HG03432 (cell line): ENCODE results near the gene PLCD4.

ENCODE experiments used
- ATAC-seq: cut with Tn5 transposase; IDR thresholded peaks from one replicate; pipeline ENCODE4 v1.9.1; 2021; ENCODE audit warnings: mild to moderate bottlenecking, moderate library complexity; ENCODE audit not compliant: unreplicated experiment

PLCD4 gene

DNA sequence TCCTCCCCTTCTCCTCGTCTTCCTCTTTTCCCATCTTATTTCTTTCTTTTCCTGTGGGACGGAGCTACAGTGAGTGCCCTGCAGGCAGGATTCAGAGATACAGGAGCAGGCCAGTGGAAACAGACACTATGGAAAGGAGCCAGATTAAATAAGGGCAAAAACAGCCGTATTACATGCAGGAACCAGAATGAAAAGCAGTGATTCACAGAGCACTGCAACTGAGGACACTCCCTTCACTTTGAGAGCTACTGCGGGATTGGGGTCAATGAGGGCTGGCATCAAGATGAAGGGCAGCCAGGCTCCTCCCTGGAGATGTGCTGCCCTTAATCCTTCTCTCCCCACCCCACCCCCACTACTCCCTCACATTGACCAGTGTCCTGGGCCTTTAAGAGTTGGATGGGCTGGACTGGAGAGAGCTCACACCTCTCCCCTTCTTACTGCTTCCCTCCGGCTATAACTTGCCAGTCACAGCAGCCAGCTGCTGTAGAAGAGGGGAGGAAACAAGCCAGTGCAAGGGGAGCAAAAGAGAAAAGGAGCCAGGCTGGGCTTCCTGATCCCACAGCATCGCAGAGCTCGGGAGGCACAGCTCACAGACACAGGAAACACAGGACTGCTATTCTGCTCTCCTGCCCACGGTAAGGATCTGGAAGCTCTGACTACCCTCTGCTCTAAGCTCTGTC is at the start of gene PLCD4:
TSS of gene PLCD4 (plus strand) at position 464 of the 680 bp plus-strand sequence. CDS start 7,841 bp downstream, outside the sequence.
- ATAC-seq, result no peak

DNA sequence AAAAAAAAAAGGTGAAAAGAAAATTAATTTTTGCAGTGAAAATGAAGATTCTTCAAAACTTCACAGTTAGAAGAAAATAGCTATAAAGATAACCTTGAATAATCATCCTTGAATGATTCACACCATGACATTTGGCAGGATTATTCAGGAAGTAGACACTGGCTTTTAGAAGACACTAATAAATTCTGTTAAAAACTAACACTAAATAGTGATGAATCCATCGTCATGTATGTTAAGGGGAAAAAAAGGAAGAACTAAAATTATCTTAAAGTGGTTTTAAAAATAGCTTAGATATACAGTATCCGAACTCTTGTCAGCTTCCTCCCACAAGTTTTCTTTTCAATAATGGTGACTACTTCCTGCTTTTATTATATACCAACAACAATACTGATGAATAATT is 49.8 kb upstream of the PLCD4 start:
- no peak for ATAC-seq

DNA sequence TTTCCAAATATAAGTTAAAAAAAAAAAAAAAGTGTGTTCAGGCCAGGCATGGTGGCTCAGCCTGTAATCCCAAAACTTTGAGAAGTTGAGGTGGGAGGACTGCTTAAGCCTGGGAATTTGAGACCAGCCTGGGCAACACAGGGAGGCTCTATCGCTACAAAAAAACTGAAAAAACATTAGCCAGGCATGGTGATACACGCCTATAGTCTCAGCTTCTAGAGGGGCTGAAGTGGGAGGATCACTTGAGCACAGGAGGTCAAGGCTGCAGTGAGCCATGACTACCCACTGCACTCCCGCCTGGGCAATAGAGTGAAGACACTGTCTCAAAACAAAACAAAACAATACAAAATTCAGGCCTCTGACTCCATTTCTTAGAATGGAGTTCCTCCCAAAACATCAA is 48.7 kb upstream of the PLCD4 start:
- ATAC-seq, result no peak

- no peak for ATAC-seq
These were observed 43.6 kb upstream of the PLCD4 start for GRCh38 chr2:218564056-218564455.

- ATAC-seq, result no peak
These were observed 41.4 kb upstream of the PLCD4 start for GRCh38 chr2:218566296-218566695.

DNA sequence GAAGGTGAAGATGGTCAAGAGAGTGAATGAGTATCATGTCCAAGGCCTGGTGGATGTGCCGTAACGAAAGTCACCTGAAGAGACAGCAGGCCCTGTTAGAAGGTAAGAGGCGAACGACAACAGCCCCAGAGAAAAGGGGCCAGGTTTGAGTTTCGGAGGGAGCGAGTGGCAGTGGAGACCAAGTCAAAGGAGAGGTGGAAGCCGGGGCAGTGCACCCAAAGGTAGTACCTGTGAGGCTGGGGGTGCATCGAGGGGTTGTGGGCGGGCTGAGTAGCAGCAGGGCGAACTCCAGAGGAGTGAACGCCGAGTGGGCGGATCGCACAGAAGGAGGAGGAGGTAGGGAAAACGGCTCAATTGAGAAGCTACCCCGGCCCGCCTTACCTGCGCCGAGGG is 39.9 kb upstream of the PLCD4 start:
- ATAC-seq, result peak; percentile 48

GRCh38 chr2:218568190-218569037 is 39.3 kb upstream of the PLCD4 start, which contains the start of the genes CNOT9 and USP37:
TSS of gene CNOT9 (plus strand) at chr2:218568839. CDS start at chr2:218568955, 116 bp downstream.
TSS of gene USP37 (minus strand) at chr2:218568351. CDS start at chr2:218558653, 9,698 bp downstream.
- ATAC-seq, result peak; percentile 82

DNA sequence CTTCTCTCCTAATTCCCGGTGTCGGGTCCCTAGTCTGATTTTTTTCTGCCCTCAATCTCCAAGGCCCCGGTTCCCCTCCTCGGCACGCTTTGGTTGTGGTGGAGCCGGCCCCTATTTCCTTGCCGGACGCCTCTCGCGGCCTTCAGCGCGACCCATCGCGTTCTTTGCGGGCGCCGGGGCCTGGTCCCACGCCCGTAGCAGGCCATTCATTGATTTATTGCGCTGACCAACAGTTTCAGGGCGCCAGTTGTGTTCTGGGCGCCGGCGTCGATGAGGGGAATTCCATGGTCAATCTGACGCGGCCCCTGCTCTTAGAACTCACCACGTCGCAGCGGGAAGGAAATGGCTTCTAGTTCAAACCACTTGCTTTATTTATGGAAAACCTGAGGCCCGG is 38.7 kb upstream of the PLCD4 start:
- ATAC-seq, result peak; percentile 30

DNA sequence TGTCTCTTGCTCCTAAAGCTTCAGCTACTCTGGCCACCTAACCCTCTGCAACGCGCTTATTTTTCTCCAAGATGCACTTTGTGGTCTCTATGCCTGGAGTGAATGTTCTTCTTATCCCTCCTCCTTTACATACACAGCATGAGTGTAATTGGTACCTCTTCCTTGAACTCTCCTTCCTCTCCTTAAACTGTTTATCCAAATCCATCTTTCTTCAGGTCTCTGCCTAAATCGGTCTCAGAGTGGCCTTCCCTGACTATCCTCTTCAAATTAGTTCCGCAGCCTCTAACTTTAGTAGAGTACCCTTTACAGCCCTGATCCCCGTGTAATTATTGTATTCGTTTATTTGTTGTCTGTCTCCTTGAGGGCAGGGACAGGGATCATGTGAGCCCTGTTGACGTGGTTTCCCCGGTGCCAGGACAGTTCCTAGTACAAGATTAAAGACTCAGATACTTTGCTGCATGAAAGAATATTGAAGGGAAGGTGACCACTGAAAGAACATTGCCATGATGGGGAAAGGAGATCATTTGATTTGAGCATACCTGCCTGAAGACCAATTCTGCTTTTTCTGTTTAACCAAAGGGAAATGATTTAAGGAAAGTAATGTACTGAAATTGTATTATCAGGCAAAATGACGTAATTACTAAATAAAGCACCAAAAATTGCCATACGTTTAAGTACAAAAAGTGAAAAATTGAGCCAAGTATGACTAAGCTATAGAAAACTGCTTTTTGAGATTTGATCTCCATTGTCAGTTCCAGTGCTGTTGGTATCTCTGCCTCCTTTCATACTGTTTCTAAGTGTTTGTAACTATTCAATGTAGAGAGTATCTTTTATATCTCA is 37.8 kb upstream of the PLCD4 start:
- no peak for ATAC-seq

DNA sequence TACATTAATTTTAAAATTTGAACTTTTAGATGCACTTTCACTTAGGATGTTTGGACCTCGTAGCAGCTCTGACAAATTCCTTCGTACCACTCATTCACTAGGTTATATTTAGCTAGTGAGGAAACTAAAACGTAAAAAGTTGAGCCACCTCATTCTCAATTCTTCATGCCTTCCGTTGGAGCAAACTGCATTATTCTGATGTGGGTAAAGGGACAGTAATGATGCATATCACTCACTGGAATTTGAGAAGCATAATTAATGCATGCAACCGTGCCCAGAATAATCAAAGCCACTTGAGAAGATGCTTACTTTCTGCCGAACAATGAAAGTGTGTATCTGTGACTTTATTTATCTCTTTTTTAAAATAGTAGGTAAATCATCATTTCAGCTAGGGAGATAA is 36.8 kb upstream of the PLCD4 start:
- no peak for ATAC-seq

DNA sequence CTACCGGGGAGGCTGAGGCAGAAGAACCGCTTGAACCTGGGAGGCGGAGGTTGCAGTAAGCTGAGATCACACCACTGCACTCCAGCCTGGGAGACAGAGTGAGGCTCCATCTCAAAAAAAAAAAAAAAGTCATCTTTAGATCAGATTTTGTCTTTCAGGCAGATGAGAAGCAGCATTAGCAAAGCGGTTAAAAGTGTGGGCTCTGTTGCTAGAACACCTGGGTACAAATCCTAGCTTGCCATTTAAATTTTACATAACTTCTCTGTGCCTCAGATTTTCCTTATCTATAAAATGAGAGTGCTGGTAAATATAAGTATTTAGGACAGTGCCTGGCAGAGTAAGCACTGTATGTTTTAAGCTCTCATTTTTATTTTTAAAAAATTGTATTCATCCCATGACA is 30.8 kb upstream of the PLCD4 start:
- ATAC-seq, result no peak

- no peak for ATAC-seq
These were observed 30.0 kb upstream of the PLCD4 start for GRCh38 chr2:218577482-218578220.

- no peak for ATAC-seq
These were observed 29.3 kb upstream of the PLCD4 start for GRCh38 chr2:218578272-218578877.

GRCh38 chr2:218582076-218582475 is 25.6 kb upstream of the PLCD4 start:
- peak; percentile 89 for ATAC-seq

DNA sequence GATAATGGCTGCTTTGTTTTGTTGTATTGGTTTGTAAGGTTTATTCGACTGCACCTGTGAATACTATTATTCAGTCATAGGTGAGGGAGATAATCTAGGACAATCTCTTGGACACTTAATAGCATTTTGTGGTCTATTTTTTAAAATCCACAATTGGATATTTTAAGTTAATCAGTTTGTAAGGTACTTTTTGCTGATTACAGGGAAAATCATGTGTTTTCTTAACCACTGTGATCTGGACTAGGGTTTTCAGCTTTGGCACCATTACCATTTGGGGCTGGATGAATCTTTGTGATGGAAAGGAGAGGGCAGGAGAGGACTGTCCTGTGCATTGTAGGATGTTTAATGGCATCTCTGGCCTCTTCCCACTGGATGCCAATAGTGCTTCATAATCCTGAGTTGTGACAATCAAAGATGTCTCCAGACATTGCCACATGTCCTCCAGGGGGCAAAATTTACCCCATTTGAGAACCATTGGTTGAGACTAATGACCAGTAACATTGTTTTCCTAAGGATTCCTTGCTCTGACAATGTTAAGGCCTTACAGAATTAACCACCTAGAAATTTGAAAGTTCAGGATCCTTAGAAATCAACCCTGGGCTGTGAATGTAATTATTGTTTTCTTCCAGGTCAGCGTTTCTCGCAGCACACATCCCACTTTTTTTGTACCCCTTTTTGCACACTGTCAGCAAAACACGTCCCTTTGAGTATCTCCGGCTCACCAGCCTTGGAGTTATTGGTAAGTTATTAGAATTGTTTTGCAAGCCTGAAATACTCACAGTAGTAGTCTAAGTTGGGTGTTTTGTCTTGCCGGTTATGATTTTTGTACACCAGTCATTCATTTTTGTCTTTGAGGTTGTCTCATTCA is 23.5 kb upstream of the PLCD4 start:
- no peak for ATAC-seq

- no peak for ATAC-seq
These were observed 22.2 kb upstream of the PLCD4 start for GRCh38 chr2:218585541-218585940.

DNA sequence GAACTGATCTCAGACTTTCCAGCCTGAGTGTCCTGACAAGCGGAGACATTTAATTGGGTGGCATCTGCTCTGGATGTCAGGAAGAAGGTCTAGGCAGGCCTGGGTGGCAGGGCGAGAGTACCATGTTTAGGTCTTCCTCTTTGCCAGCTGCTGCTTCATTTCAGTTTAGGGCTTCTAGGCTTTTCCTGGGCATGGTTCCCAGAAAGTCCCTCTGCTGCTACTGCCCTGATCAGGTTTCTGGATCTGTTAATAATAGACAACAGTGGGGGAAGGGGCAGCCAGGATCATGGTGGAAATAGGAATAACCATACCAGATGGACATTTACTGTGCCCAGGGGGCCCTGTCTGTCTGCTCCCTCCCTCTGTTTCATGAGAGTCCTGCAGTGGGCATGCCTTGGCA is 2.3 kb upstream of the PLCD4 start:
- ATAC-seq, result no peak

GRCh38 chr2:218615868-218616315 is 8.2 kb downstream of the PLCD4 start:
- ATAC-seq, result no peak
